PC-9 (cell line): ENCODE results near the gene BAG1. TPM values are rescaled to one million over a fixed set of nuclear protein-coding genes. Genes with fewer than 3 reads are reported as not detected.

Source experiments
- BruUV-seq: library from RNA; stranded (reverse); fragments of 400-500 nt; replicated peaks from 2 replicates; lab custom pipeline; 2021; lab: Mats Ljungman, UMichigan
- CTCF ChIA-PET: fragments of 300-600 bp; sonication (Branson Sonifier 250); formaldehyde crosslinking; loops from one replicate; lab custom pipeline; 2022; ENCODE audit warnings: antibody characterized with exemption; lab: Charles Lee
- POLR2A ChIA-PET: fragments of 300-600 bp; sonication (Branson Sonifier 250); formaldehyde crosslinking; loops from one replicate; lab custom pipeline; 2022; ENCODE audit warnings: antibody characterized with exemption; ENCODE audit not compliant: unreplicated experiment; lab: Charles Lee
- DNase-seq, 2 experiments: peaks; one replicate each; pipeline versions ENCODE4 v3.0.0 to v3.0.0-alpha.2; 2015 to 2022; ENCODE audit warnings: mixed read lengths in 1 of 2
- H2AFZ ChIP-seq: fragments of 200-600 bp; sonication (generic); 2 replicates; pipeline ENCODE4 v1.8.1; 2017; ENCODE audit warnings: antibody characterized with exemption
- H3F3A ChIP-seq: fragments of 200-600 bp; sonication (generic); 2 replicates; pipeline ENCODE4 v1.8.1; 2017; ENCODE audit warnings: antibody characterized with exemption, mild to moderate bottlenecking, low read depth; ENCODE audit not compliant: insufficient read depth
- H3K27ac ChIP-seq: fragments of 200-600 bp; sonication (generic); 2 replicates; pipeline ENCODE4 v1.6.1; 2016; ENCODE audit warnings: mixed run types
- H3K27me3 ChIP-seq: fragments of 200-600 bp; sonication (generic); 2 replicates; pipeline ENCODE4 v1.6.1; 2016; ENCODE audit warnings: low read depth, mixed run types; ENCODE audit not compliant: insufficient read depth
- H3K36me3 ChIP-seq: fragments of 200-600 bp; sonication (generic); 2 replicates; pipeline ENCODE4 v1.6.1; 2016; ENCODE audit warnings: low read depth, mixed run types
- H3K4me1 ChIP-seq: fragments of 200-600 bp; sonication (generic); replicated peaks from 2 replicates; pipeline ENCODE4 v1.6.1; 2016; ENCODE audit warnings: mixed run types; ENCODE audit not compliant: insufficient read depth
- H3K4me2 ChIP-seq: fragments of 200-600 bp; sonication (generic); 2 replicates; pipeline ENCODE4 v1.6.1; 2017; ENCODE audit warnings: mixed run types
- H3K4me3 ChIP-seq: fragments of 200-600 bp; sonication (generic); 2 replicates; pipeline ENCODE4 v1.6.1; 2016; ENCODE audit warnings: mixed run types
- H3K79me2 ChIP-seq: fragments of 200-600 bp; sonication (generic); 2 replicates; pipeline ENCODE4 v1.6.1; 2017; ENCODE audit warnings: low read depth, mixed run types
- H3K9me2 ChIP-seq: fragments of 200-600 bp; sonication (generic); 2 replicates; pipeline ENCODE4 v1.8.1; 2017; ENCODE audit warnings: mild to moderate bottlenecking; ENCODE audit not compliant: insufficient read depth
- H3K9me3 ChIP-seq: fragments of 200-600 bp; sonication (generic); 2 replicates; pipeline ENCODE4 v1.8.1; 2016; ENCODE audit warnings: low read depth; ENCODE audit not compliant: insufficient read depth
- H4K20me1 ChIP-seq: fragments of 200-600 bp; sonication (generic); 2 replicates; pipeline ENCODE4 v1.8.1; 2017; ENCODE audit not compliant: insufficient read depth
- CTCF ChIP-seq: fragments of 200-600 bp; sonication (generic); conservative IDR thresholded peaks from 2 replicates; pipeline ENCODE4 v1.6.1; 2017; ENCODE audit warnings: mixed run types, antibody characterized with exemption, mild to moderate bottlenecking, moderate library complexity
- EZH2 ChIP-seq: fragments of 200-600 bp; sonication (generic); IDR thresholded peaks from 2 replicates; pipeline ENCODE4 v1.8.0; 2017; ENCODE audit warnings: antibody characterized with exemption, low read depth
- intact Hi-C: fragments of 100-400 bp; cut with micrococcal nuclease; formaldehyde crosslinking; loops from one replicate; pipeline ENCODE4 v1.10.0; 2022; ENCODE audit not compliant: unreplicated experiment
- total RNA-seq: library from RNA; stranded (reverse); gene quantifications from 2 replicates; pipeline ENCODE4 v1.2.3, GENCODE V29; 2021

BAG1 gene
- total RNA-seq, 1 experiment from 2014 or later, result 21.9 TPM

GRCh38 chr9:33244137-33244784 lies 20.2 kb downstream of the BAG1 start:
- intact Hi-C loops, result no loop called here

DNA sequence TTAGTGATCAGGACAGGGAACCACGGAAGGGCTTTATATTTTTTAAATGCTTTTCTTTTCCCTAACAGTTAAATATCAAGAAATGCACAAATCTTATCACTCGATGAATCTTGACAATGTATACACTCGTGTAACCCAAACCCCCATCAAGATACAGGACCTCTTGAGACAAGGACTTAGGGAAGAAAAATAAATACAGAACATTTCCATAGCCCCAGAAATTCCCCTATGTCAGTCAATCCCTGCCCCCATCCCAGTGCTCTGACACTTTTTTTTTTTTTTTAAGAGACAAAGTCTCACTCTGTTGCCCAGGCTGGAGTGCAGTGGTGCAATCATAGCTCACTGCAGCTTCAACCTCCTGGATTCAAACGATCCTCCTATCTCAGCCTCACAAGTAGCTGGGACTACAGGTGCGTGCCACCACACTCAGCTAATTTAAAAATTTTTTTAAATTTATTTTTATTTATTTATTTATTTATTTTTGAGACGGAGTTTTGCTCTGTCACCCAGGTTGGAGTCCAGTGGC lies 21.8 kb downstream of the BAG1 start:
- POLR2A ChIA-PET, result no interaction called here
- Histone ChIP-seq H3K4me2 (no peak overlapping the region), H3K9me3 (no peaks in the 10 kb centered on the region), H4K20me1 (no peaks in the 10 kb centered on the region), H2AFZ (no peak overlapping the region), H3K36me3 (no peaks in the 10 kb centered on the region), H3K27ac (no peak overlapping the region), H3K9me2 (no peaks in the 10 kb centered on the region), H3K4me1 (no peaks in the 10 kb centered on the region), H3K79me2 (no peaks in the 10 kb centered on the region), H3F3A (no peaks in the 10 kb centered on the region), H3K27me3 (no peaks in the 10 kb centered on the region), H3K4me3 (no peak overlapping the region)
- BruUV-seq, result no TSS peak
- CTCF ChIA-PET, result no interaction called here
- DNase-seq, result no peak
- intact Hi-C loops, result no loop called here
- TF ChIP-seq EZH2 (no peak), CTCF (no peak)

More at GRCh38 chr9:33244137-33244784, 20.2 kb downstream of the BAG1 start:
- Histone ChIP-seq H3K79me2 (no peaks in the 10 kb centered on the region), H2AFZ (no peak overlapping the region), H3F3A (no peaks in the 10 kb centered on the region), H3K4me1 (no peaks in the 10 kb centered on the region), H4K20me1 (no peaks in the 10 kb centered on the region), H3K27ac (no peak overlapping the region), H3K27me3 (no peaks in the 10 kb centered on the region), H3K4me2 (no peak overlapping the region), H3K4me3 (no peak overlapping the region), H3K36me3 (no peaks in the 10 kb centered on the region), H3K9me2 (no peaks in the 10 kb centered on the region), H3K9me3 (no peaks in the 10 kb centered on the region)
- BruUV-seq, result no TSS peak
- ChIA-PET CTCF (no interaction called here), POLR2A (no interaction called here)
- TF ChIP-seq EZH2 (no peak), CTCF (no peak)
- no peak for DNase-seq

DNA sequence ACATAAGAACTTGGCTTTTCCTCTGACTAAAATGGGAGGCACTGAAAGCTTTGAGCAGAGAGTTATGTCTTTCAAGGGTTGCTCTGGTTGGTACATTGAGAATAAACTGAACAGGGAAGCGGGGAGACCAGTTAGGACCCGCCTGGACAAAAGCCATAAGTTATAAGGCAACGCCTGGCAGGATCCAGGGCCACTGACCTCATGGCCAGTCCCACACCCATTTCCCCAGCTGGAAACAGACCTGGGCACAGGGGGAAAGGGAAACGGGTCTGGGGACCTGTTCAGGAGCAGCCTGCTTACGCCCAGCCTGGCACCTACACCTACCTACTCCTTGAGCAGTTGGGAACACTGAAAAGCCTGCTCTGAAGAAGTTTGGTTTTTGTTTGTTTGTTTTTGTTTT lies 23.2 kb downstream of the BAG1 start:
- BruUV-seq, result no TSS peak
- Histone ChIP-seq H2AFZ (no peak overlapping the region), H3K9me2 (no peaks in the 10 kb centered on the region), H3K27ac (no peak overlapping the region), H3K27me3 (no peaks in the 10 kb centered on the region), H3K4me3 (no peak overlapping the region), H3K4me2 (no peak overlapping the region), H3K9me3 (no peaks in the 10 kb centered on the region), H3K79me2 (no peaks in the 10 kb centered on the region), H3F3A (no peaks in the 10 kb centered on the region), H4K20me1 (no peaks in the 10 kb centered on the region), H3K4me1 (no peaks in the 10 kb centered on the region), H3K36me3 (no peaks in the 10 kb centered on the region)
- TF ChIP-seq EZH2 (no peak), CTCF (no peak)
- POLR2A ChIA-PET, result interaction anchor here (0.5 kb wide), 1 partner anchor 21 kb away, joined by 14 read pairs; no protein-coding TSS in a partner anchor
- intact Hi-C loops, result no loop called here
- no peak for DNase-seq
- CTCF ChIA-PET, result no interaction called here
